NCI-H2081 (cell line): ENCODE data around the gene TMOD2.

ENCODE experiments used
- DNase-seq, 2 experiments: peaks; one replicate each; lab custom pipeline; 2025; lab: John Stamatoyannopoulos, UW

Gene TMOD2

GRCh38 chr15:51750792-51751696 lies at the start of gene TMOD2:
TMOD2 (plus strand) TSS chr15:51751597; CDS start chr15:51766442, 14,845 bp downstream.
- peak; percentile 63 to 78 for DNase-seq

- no peak for DNase-seq
These were observed 48.7 kb upstream of the TMOD2 start for GRCh38 chr15:51702710-51703109.

- DNase-seq, result peak in 1 of 2 experiments; percentile 20
These were observed 45.1 kb upstream of the TMOD2 start for GRCh38 chr15:51706291-51706690.

- DNase-seq, result no peak
These were observed 44.3 kb upstream of the TMOD2 start for GRCh38 chr15:51706926-51707608.

GRCh38 chr15:51708013-51708412 lies 43.4 kb upstream of the TMOD2 start:
- DNase-seq, result peak; percentile 50 to 89

GRCh38 chr15:51709031-51709430 lies 42.4 kb upstream of the TMOD2 start:
- no peak for DNase-seq

- DNase-seq, result no peak
These were observed 37.2 kb upstream of the TMOD2 start for GRCh38 chr15:51714162-51714561.

- DNase-seq, result no peak
These were observed 36.5 kb upstream of the TMOD2 start for GRCh38 chr15:51714911-51715310.

- DNase-seq, result no peak
These were observed 33.2 kb upstream of the TMOD2 start for GRCh38 chr15:51718219-51718618.

- DNase-seq, result no peak
These were observed 32.7 kb upstream of the TMOD2 start for GRCh38 chr15:51718746-51719145.

- no peak for DNase-seq
These were observed 31.0 kb upstream of the TMOD2 start for GRCh38 chr15:51720201-51720995.

- no peak for DNase-seq
These were observed 30.0 kb upstream of the TMOD2 start for GRCh38 chr15:51721199-51721960.

- no peak for DNase-seq
These were observed 27.2 kb upstream of the TMOD2 start for GRCh38 chr15:51724199-51724598.

- DNase-seq, result no peak
These were observed 26.7 kb upstream of the TMOD2 start for GRCh38 chr15:51724673-51725072.

GRCh38 chr15:51726302-51727073 lies 24.9 kb upstream of the TMOD2 start:
- DNase-seq, result peak in 1 of 2 experiments; percentile 33

- no peak for DNase-seq
These were observed 24.1 kb upstream of the TMOD2 start for GRCh38 chr15:51727141-51727897.

GRCh38 chr15:51731549-51732267 lies 19.7 kb upstream of the TMOD2 start:
- no peak for DNase-seq

- no peak for DNase-seq
These were observed 18.8 kb upstream of the TMOD2 start for GRCh38 chr15:51732646-51733045.
